DOHH2 (cell line): ENCODE data around the gene FANCC.

ENCODE experiments used
- H3F3A ChIP-seq: fragments of 200-600 bp; sonication (generic), shearing (Covaris generic); 2 replicates; pipeline ENCODE4 v1.6.0; 2016; ENCODE audit warnings: antibody characterized with exemption, mild to moderate bottlenecking; ENCODE audit not compliant: control insufficient read depth, insufficient read depth
- H3K27ac ChIP-seq: fragments of 200-600 bp; sonication (generic); 2 replicates; pipeline ENCODE4 v1.5.1; 2014; ENCODE audit warnings: low read depth, mild to moderate bottlenecking, low read length, moderate library complexity
- H3K27me3 ChIP-seq: fragments of 200-600 bp; sonication (generic); 2 replicates; pipeline ENCODE4 v1.6.1; 2014; ENCODE audit warnings: mild to moderate bottlenecking, low read length, mixed read lengths; ENCODE audit not compliant: control insufficient read depth
- H3K36me3 ChIP-seq: fragments of 200-600 bp; sonication (generic); 2 replicates; pipeline ENCODE4 v1.6.1; 2014; ENCODE audit warnings: mild to moderate bottlenecking, low read length, moderate library complexity, mixed read lengths; ENCODE audit not compliant: control insufficient read depth
- H3K4me1 ChIP-seq: fragments of 200-600 bp; sonication (generic); 2 replicates; pipeline ENCODE4 v1.6.1; 2014; ENCODE audit warnings: mild to moderate bottlenecking, low read length, mixed read lengths; ENCODE audit not compliant: control insufficient read depth
- H3K4me2 ChIP-seq: fragments of 200-600 bp; sonication (generic); 2 replicates; pipeline ENCODE4 v1.6.0; 2014; ENCODE audit warnings: mild to moderate bottlenecking, low read length, moderate library complexity
- H3K4me3 ChIP-seq: fragments of 200-600 bp; sonication (generic); 2 replicates; pipeline ENCODE4 v1.5.1; 2014; ENCODE audit warnings: mild to moderate bottlenecking, low read length, mixed read lengths
- H3K79me2 ChIP-seq: fragments of 200-600 bp; sonication (generic); 2 replicates; pipeline ENCODE4 v1.6.1; 2014; ENCODE audit warnings: mild to moderate bottlenecking, low read length, mixed read lengths; ENCODE audit not compliant: control insufficient read depth
- H3K9me2 ChIP-seq: fragments of 200-600 bp; sonication (generic); replicated peaks from 2 replicates; pipeline ENCODE4 v1.6.1; 2014; ENCODE audit warnings: mild to moderate bottlenecking, low read length, mixed read lengths; ENCODE audit not compliant: control insufficient read depth
- H3K9me3 ChIP-seq: fragments of 200-600 bp; sonication (generic); 2 replicates; pipeline ENCODE4 v1.6.1; 2014; ENCODE audit warnings: antibody characterized with exemption, low read length, mixed read lengths; ENCODE audit not compliant: control insufficient read depth, insufficient read depth
- H4K20me1 ChIP-seq: fragments of 200-600 bp; sonication (generic); 2 replicates; pipeline ENCODE4 v1.6.0; 2014; ENCODE audit warnings: low read depth, mild to moderate bottlenecking, antibody characterized with exemption, low read length, moderate library complexity; ENCODE audit not compliant: control insufficient read depth, insufficient read depth
- CTCF ChIP-seq: fragments of 200-600 bp; sonication (generic); IDR thresholded peaks from one replicate; pipeline ENCODE4 v1.5.1; 2014; ENCODE audit warnings: antibody characterized with exemption, mild to moderate bottlenecking, low read depth, low read length; ENCODE audit not compliant: poor library complexity, severe bottlenecking
- EZH2phosphoT487 ChIP-seq: fragments of 200-600 bp; sonication (generic); IDR thresholded peaks from 2 replicates; pipeline ENCODE4 v1.6.1; 2017; ENCODE audit warnings: borderline replicate concordance, mild to moderate bottlenecking, antibody characterized with exemption, low read length, moderate library complexity, mixed read lengths

Gene FANCC

GRCh38 chr9:95268681-95269080 is 48.8 kb downstream of the FANCC start:
- no peak overlapping the region for H3K4me3 ChIP-seq
- TF ChIP-seq EZH2phosphoT487 (no peak), CTCF (peak; percentile 30)
- H4K20me1 ChIP-seq, result peaks cover 12% of the 10 kb centered on the region; the same call in 1 of the 2 replicates
- H3K9me2 ChIP-seq, result no peaks in the 10 kb centered on the region
- H3K79me2 ChIP-seq, result peaks cover 58% of the 10 kb centered on the region
- peaks cover 55% of the 10 kb centered on the region for H3K4me1 ChIP-seq
- H3K27ac ChIP-seq, result no peak overlapping the region
- H3K4me2 ChIP-seq, result no peak overlapping the region
- no peaks in the 10 kb centered on the region for H3K9me3 ChIP-seq
- no peaks in the 10 kb centered on the region for H3K27me3 ChIP-seq
- no peaks in the 10 kb centered on the region for H3K36me3 ChIP-seq
- H3F3A ChIP-seq, result no peaks in the 10 kb centered on the region

GRCh38 chr9:95266649-95267048 is 50.9 kb downstream of the FANCC start:
- Histone ChIP-seq H3K36me3 (no peaks in the 10 kb centered on the region), H3K4me3 (peak overlapping the region; percentile 54), H3K4me1 (peaks cover 50% of the 10 kb centered on the region), H3K9me3 (no peaks in the 10 kb centered on the region), H3K9me2 (no peaks in the 10 kb centered on the region), H3K27ac (no peak overlapping the region), H3K79me2 (peaks cover 63% of the 10 kb centered on the region), H3F3A (no peaks in the 10 kb centered on the region), H3K27me3 (no peaks in the 10 kb centered on the region), H4K20me1 (peaks cover 12% of the 10 kb centered on the region; the same call in 1 of the 2 replicates), H3K4me2 (peak overlapping the region; percentile 68)
- no peak for TF ChIP-seq EZH2phosphoT487

- TF ChIP-seq CTCF (no peak), EZH2phosphoT487 (no peak)
- H3K4me2 ChIP-seq, result peak overlapping the region; percentile 68
- H3K79me2 ChIP-seq, result peaks cover 64% of the 10 kb centered on the region
- peaks cover 50% of the 10 kb centered on the region for H3K4me1 ChIP-seq
- H3K9me3 ChIP-seq, result no peaks in the 10 kb centered on the region
- H3F3A ChIP-seq, result no peaks in the 10 kb centered on the region
- H3K36me3 ChIP-seq, result no peaks in the 10 kb centered on the region
- H3K27me3 ChIP-seq, result no peaks in the 10 kb centered on the region
- peaks cover 12% of the 10 kb centered on the region; the same call in 1 of the 2 replicates for H4K20me1 ChIP-seq
- H3K9me2 ChIP-seq, result no peaks in the 10 kb centered on the region
- H3K4me3 ChIP-seq, result no peak overlapping the region
- no peak overlapping the region for H3K27ac ChIP-seq
Observed at GRCh38 chr9:95265960-95266359, 51.5 kb downstream of the FANCC start.

- peaks cover 12% of the 10 kb centered on the region; the same call in 1 of the 2 replicates for H4K20me1 ChIP-seq
- H3K4me1 ChIP-seq, result peaks cover 50% of the 10 kb centered on the region
- peak overlapping the region; percentile 20 for H3K4me2 ChIP-seq
- H3K27ac ChIP-seq, result no peak overlapping the region
- H3K9me2 ChIP-seq, result no peaks in the 10 kb centered on the region
- H3F3A ChIP-seq, result no peaks in the 10 kb centered on the region
- no peak overlapping the region for H3K4me3 ChIP-seq
- no peaks in the 10 kb centered on the region for H3K27me3 ChIP-seq
- TF ChIP-seq EZH2phosphoT487 (no peak), CTCF (peak; percentile 15)
- H3K9me3 ChIP-seq, result no peaks in the 10 kb centered on the region
- H3K36me3 ChIP-seq, result no peaks in the 10 kb centered on the region
- H3K79me2 ChIP-seq, result peaks cover 64% of the 10 kb centered on the region
Observed at GRCh38 chr9:95264954-95265615, 52.4 kb downstream of the FANCC start.
